HEK293 (cell line): Measurements from ENCODE around the gene PRRT1.

ENCODE experiments used
- FEZF1 ChIP-seq: fragments of 450-650 bp; formaldehyde crosslinking; IDR thresholded peaks from 2 replicates; pipeline ENCODE4 v1.5.1; 2016; ENCODE audit warnings: missing biosample characterization, missing genetic modification characterization
- KLF10 ChIP-seq: fragments of 450-650 bp; IDR thresholded peaks from 2 replicates; pipeline ENCODE4 v1.5.1; 2018; ENCODE audit warnings: missing biosample characterization, mild to moderate bottlenecking, missing genetic modification characterization
- MEIS1 ChIP-seq: sonication (generic); formaldehyde crosslinking; IDR thresholded peaks from 2 replicates; pipeline ENCODE4 v1.8.1; 2022; ENCODE audit warnings: missing genetic modification reagents, mild to moderate bottlenecking, borderline replicate concordance
- OVOL3 ChIP-seq: fragments of 450-650 bp; formaldehyde crosslinking; IDR thresholded peaks from 2 replicates; pipeline ENCODE4 v1.5.1; 2016; ENCODE audit warnings: missing biosample characterization, missing genetic modification characterization
- SETDB1 ChIP-seq: IDR thresholded peaks from one replicate; pipeline ENCODE4 v1.6.1; 2017; ENCODE audit warnings: mild to moderate bottlenecking, low read length, moderate library complexity, mixed read lengths; ENCODE audit not compliant: insufficient read length
- SP3 ChIP-seq: fragments of 450-650 bp; formaldehyde crosslinking; IDR thresholded peaks from 2 replicates; pipeline ENCODE4 v1.5.1; 2016; ENCODE audit warnings: missing biosample characterization, missing genetic modification characterization
- TRIM28 ChIP-seq: IDR thresholded peaks from 2 replicates; pipeline ENCODE4 v1.6.1; 2011; ENCODE audit warnings: low read length, control low read depth, borderline replicate concordance
- ZBTB1 ChIP-seq: fragments of 450-650 bp; formaldehyde crosslinking; IDR thresholded peaks from 2 replicates; pipeline ENCODE4 v1.5.1; 2016; ENCODE audit warnings: missing biosample characterization, missing genetic modification characterization
- ZBTB17 ChIP-seq: fragments of 450-650 bp; formaldehyde crosslinking; IDR thresholded peaks from 2 replicates; pipeline ENCODE4 v1.5.1; 2016; ENCODE audit warnings: missing biosample characterization, missing genetic modification characterization
- ZBTB20 ChIP-seq: fragments of 450-650 bp; formaldehyde crosslinking; IDR thresholded peaks from 2 replicates; pipeline ENCODE4 v1.5.1; 2016; ENCODE audit warnings: missing biosample characterization, missing genetic modification characterization
- ZNF214 ChIP-seq: fragments of 450-650 bp; formaldehyde crosslinking; IDR thresholded peaks from 2 replicates; pipeline ENCODE4 v1.5.1; 2017; ENCODE audit warnings: missing biosample characterization, mild to moderate bottlenecking, missing genetic modification characterization, borderline replicate concordance
- ZNF23 ChIP-seq: fragments of 450-650 bp; formaldehyde crosslinking; IDR thresholded peaks from 2 replicates; pipeline ENCODE4 v1.5.1; 2016; ENCODE audit warnings: missing biosample characterization, missing genetic modification characterization, borderline replicate concordance
- ZNF248 ChIP-seq: fragments of 450-650 bp; formaldehyde crosslinking; IDR thresholded peaks from 2 replicates; pipeline ENCODE4 v1.5.1; 2017; ENCODE audit warnings: missing biosample characterization, missing genetic modification characterization
- ZNF324 ChIP-seq: fragments of 450-650 bp; formaldehyde crosslinking; IDR thresholded peaks from 2 replicates; pipeline ENCODE4 v1.5.1; 2016; ENCODE audit warnings: missing biosample characterization, missing genetic modification characterization
- ZNF404 ChIP-seq: fragments of 450-650 bp; formaldehyde crosslinking; IDR thresholded peaks from 2 replicates; pipeline ENCODE4 v1.5.1; 2017; ENCODE audit warnings: missing biosample characterization, missing genetic modification characterization
- ZNF501 ChIP-seq: fragments of 450-650 bp; formaldehyde crosslinking; IDR thresholded peaks from 2 replicates; pipeline ENCODE4 v1.5.1; 2016; ENCODE audit warnings: missing biosample characterization, missing genetic modification characterization
- ZNF530 ChIP-seq: fragments of 450-650 bp; formaldehyde crosslinking; IDR thresholded peaks from 2 replicates; pipeline ENCODE4 v1.5.1; 2016; ENCODE audit warnings: low read depth, missing biosample characterization, missing genetic modification characterization
- ZNF555 ChIP-seq: fragments of 450-650 bp; formaldehyde crosslinking; conservative IDR thresholded peaks from 2 replicates; pipeline ENCODE4 v1.5.1; 2017; ENCODE audit warnings: missing biosample characterization, mild to moderate bottlenecking, missing genetic modification characterization, inconsistent platforms
- ZNF664 ChIP-seq: fragments of 450-650 bp; formaldehyde crosslinking; IDR thresholded peaks from 2 replicates; pipeline ENCODE4 v1.5.1; 2016; ENCODE audit warnings: missing biosample characterization, missing genetic modification characterization
- ZNF837 ChIP-seq: fragments of 450-650 bp; formaldehyde crosslinking; IDR thresholded peaks from 2 replicates; pipeline ENCODE4 v1.5.1; 2016; ENCODE audit warnings: missing biosample characterization, missing genetic modification characterization
- ZSCAN30 ChIP-seq: fragments of 450-650 bp; IDR thresholded peaks from 2 replicates; pipeline ENCODE4 v1.5.1; 2018; ENCODE audit warnings: missing biosample characterization, mild to moderate bottlenecking, missing genetic modification characterization, moderate library complexity
- TF ChIP-seq, protein P1 (sequence below): fragments of 450-650 bp; formaldehyde crosslinking; IDR thresholded peaks from 2 replicates; pipeline ENCODE4 v1.5.1; 2017; ENCODE audit warnings: missing biosample characterization, missing genetic modification characterization
- TF ChIP-seq, protein P2 (sequence below): fragments of 450-650 bp; formaldehyde crosslinking; IDR thresholded peaks from 2 replicates; pipeline ENCODE4 v1.5.1; 2016; ENCODE audit warnings: missing biosample characterization, missing genetic modification characterization
- TF ChIP-seq, protein P3 (sequence below): fragments of 450-650 bp; formaldehyde crosslinking; IDR thresholded peaks from 2 replicates; pipeline ENCODE4 v1.5.1; 2016; ENCODE audit warnings: missing biosample characterization, missing genetic modification characterization, borderline replicate concordance

PRRT1 gene

DNA sequence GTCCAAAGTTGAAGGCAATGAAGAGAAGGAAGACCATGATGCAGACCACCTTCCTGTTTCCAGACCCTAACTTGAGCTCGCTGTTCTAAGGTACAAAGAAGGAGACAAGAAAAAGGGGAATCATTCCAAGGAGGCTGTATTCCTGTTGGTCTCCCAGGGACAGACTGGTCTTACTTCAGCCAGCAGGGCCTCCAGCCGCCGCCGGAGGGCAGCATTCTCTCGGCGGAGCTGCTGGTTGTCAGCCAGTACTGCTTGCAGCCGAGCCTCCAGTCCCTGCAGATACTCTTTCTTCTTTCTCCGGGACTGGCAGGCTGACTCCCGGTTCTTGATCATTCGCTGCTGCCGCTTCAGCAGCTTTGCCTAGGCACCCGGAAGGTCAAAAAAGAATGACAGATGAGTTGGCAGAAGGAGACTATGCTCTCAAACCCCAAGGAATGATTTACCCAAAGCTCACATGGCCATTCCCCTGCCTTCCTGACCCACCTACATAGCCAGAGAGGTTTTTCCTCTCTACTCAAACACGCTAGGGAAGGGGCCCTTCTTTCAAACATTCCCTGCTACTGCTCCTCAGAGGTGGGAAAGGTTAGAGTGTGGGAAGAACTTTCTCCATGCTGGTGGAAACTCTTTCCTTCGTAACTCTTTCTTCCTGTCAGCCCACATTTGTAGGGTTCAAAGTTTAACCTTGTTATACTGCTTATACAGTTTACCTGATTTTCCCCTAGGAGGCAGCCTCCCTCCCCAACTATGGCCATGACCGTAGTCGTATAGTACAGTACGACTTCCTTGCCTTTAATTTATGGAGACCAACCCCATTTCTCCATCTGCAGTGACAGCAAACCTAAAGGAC, 32.7 kb downstream of the PRRT1 start (continued):
- TF ChIP-seq ZNF555 (tag by site-specific recombination) (no peak), KLF10 (0 out of 2 replicates have a peak, but pooled peaks have one; percentile 43), ZBTB1 (tag by site-specific recombination) (no peak), ZNF23 (no peak), ZNF248 (no peak), FEZF1 (tag by site-specific recombination) (no peak), ZNF837 (tag by site-specific recombination) (no peak), MEIS1 (CRISPR knock-in tag) (no peak), ZNF324 (tag by site-specific recombination) (no peak), TRIM28 (no peak), ZNF530 (tag by site-specific recombination) (no peak), SP3 (tag by site-specific recombination) (no peak), ZNF501 (tag by site-specific recombination) (no peak), ZBTB17 (tag by site-specific recombination) (peak; percentile 84), ZNF664 (tag by site-specific recombination) (no peak), ZNF404 (tag by site-specific recombination) (no peak), ZNF214 (tag by site-specific recombination) (no peak), ZSCAN30 (tag by site-specific recombination) (peak; percentile 66; the same call in 1 of the 2 replicates), ZBTB20 (tag by site-specific recombination) (peak; percentile 68), SETDB1 (no peak), OVOL3 (tag by site-specific recombination) (no peak)
- TF ChIP-seq, protein P1, sequence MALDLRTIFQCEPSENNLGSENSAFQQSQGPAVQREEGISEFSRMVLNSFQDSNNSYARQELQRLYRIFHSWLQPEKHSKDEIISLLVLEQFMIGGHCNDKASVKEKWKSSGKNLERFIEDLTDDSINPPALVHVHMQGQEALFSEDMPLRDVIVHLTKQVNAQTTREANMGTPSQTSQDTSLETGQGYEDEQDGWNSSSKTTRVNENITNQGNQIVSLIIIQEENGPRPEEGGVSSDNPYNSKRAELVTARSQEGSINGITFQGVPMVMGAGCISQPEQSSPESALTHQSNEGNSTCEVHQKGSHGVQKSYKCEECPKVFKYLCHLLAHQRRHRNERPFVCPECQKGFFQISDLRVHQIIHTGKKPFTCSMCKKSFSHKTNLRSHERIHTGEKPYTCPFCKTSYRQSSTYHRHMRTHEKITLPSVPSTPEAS: no peak
- TF ChIP-seq, protein P2, sequence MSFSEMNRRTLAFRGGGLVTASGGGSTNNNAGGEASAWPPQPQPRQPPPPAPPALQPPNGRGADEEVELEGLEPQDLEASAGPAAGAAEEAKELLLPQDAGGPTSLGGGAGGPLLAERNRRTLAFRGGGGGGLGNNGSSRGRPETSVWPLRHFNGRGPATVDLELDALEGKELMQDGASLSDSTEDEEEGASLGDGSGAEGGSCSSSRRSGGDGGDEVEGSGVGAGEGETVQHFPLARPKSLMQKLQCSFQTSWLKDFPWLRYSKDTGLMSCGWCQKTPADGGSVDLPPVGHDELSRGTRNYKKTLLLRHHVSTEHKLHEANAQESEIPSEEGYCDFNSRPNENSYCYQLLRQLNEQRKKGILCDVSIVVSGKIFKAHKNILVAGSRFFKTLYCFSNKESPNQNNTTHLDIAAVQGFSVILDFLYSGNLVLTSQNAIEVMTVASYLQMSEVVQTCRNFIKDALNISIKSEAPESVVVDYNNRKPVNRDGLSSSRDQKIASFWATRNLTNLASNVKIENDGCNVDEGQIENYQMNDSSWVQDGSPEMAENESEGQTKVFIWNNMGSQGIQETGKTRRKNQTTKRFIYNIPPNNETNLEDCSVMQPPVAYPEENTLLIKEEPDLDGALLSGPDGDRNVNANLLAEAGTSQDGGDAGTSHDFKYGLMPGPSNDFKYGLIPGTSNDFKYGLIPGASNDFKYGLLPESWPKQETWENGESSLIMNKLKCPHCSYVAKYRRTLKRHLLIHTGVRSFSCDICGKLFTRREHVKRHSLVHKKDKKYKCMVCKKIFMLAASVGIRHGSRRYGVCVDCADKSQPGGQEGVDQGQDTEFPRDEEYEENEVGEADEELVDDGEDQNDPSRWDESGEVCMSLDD (tag by site-specific recombination): no peak
- TF ChIP-seq, protein P3, sequence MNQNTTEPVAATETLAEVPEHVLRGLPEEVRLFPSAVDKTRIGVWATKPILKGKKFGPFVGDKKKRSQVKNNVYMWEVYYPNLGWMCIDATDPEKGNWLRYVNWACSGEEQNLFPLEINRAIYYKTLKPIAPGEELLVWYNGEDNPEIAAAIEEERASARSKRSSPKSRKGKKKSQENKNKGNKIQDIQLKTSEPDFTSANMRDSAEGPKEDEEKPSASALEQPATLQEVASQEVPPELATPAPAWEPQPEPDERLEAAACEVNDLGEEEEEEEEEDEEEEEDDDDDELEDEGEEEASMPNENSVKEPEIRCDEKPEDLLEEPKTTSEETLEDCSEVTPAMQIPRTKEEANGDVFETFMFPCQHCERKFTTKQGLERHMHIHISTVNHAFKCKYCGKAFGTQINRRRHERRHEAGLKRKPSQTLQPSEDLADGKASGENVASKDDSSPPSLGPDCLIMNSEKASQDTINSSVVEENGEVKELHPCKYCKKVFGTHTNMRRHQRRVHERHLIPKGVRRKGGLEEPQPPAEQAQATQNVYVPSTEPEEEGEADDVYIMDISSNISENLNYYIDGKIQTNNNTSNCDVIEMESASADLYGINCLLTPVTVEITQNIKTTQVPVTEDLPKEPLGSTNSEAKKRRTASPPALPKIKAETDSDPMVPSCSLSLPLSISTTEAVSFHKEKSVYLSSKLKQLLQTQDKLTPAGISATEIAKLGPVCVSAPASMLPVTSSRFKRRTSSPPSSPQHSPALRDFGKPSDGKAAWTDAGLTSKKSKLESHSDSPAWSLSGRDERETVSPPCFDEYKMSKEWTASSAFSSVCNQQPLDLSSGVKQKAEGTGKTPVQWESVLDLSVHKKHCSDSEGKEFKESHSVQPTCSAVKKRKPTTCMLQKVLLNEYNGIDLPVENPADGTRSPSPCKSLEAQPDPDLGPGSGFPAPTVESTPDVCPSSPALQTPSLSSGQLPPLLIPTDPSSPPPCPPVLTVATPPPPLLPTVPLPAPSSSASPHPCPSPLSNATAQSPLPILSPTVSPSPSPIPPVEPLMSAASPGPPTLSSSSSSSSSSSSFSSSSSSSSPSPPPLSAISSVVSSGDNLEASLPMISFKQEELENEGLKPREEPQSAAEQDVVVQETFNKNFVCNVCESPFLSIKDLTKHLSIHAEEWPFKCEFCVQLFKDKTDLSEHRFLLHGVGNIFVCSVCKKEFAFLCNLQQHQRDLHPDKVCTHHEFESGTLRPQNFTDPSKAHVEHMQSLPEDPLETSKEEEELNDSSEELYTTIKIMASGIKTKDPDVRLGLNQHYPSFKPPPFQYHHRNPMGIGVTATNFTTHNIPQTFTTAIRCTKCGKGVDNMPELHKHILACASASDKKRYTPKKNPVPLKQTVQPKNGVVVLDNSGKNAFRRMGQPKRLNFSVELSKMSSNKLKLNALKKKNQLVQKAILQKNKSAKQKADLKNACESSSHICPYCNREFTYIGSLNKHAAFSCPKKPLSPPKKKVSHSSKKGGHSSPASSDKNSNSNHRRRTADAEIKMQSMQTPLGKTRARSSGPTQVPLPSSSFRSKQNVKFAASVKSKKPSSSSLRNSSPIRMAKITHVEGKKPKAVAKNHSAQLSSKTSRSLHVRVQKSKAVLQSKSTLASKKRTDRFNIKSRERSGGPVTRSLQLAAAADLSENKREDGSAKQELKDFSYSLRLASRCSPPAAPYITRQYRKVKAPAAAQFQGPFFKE: no peak
